GM19025 (cell line): ENCODE measurements around the gene AATK.

Experiments
- ATAC-seq: cut with Tn5 transposase; IDR thresholded peaks from one replicate; pipeline ENCODE4 v1.9.1; 2021; ENCODE audit warnings: mild to moderate bottlenecking, low read depth, moderate library complexity; ENCODE audit not compliant: unreplicated experiment

The AATK gene

GRCh38 chr17:81183316-81183715 is 17.3 kb upstream of the AATK start:
- no peak for ATAC-seq

- no peak for ATAC-seq
These were observed 16.6 kb upstream of the AATK start for GRCh38 chr17:81182596-81182995.

- no peak for ATAC-seq
These were observed 15.8 kb upstream of the AATK start for GRCh38 chr17:81181811-81182185.

- ATAC-seq: no peak
These were observed 15.1 kb upstream of the AATK start for GRCh38 chr17:81180836-81181810.

GRCh38 chr17:81179861-81180260 is 13.8 kb upstream of the AATK start:
- no peak for ATAC-seq

GRCh38 chr17:81179220-81179619 is 13.2 kb upstream of the AATK start:
- no peak for ATAC-seq

GRCh38 chr17:81178136-81179091 is 12.4 kb upstream of the AATK start:
- ATAC-seq: no peak

GRCh38 chr17:81176666-81177065 is 10.6 kb upstream of the AATK start:
- ATAC-seq: no peak

- ATAC-seq: no peak
These were observed 7.7 kb upstream of the AATK start for GRCh38 chr17:81173762-81174155.

GRCh38 chr17:81173052-81173761 is 7.2 kb upstream of the AATK start:
- no peak for ATAC-seq

GRCh38 chr17:81171941-81172340 is 5.9 kb upstream of the AATK start:
- ATAC-seq: no peak

GRCh38 chr17:81170727-81171494 is 4.9 kb upstream of the AATK start:
- no peak for ATAC-seq

GRCh38 chr17:81169870-81170309 is 3.9 kb upstream of the AATK start:
- no peak for ATAC-seq

GRCh38 chr17:81167638-81168037 is 1.6 kb upstream of the AATK start:
- no peak for ATAC-seq

GRCh38 chr17:81167194-81167524 is 1.1 kb upstream of the AATK start:
- ATAC-seq: no peak

GRCh38 chr17:81165246-81166032 is 582 bp downstream of the AATK start, which contains the start of gene PVALEF:
PVALEF (plus strand) TSS chr17:81165507; CDS start chr17:81181227, 15,720 bp downstream.
- ATAC-seq: no peak

GRCh38 chr17:81164371-81165245 is 1.4 kb downstream of the AATK start:
- ATAC-seq: no peak
